NCI-H774 (cell line): ENCODE data around the gene ZSCAN5B.
"Not testable (repeated sequence)": the region's sequence is repeated elsewhere in the genome, so short reads cannot be mapped to it uniquely, and the experiment has no call there.

ENCODE experiments used
- DNase-seq: peaks from one replicate; lab custom pipeline; 2025; lab: John Stamatoyannopoulos, UW

Gene ZSCAN5B, protein sequence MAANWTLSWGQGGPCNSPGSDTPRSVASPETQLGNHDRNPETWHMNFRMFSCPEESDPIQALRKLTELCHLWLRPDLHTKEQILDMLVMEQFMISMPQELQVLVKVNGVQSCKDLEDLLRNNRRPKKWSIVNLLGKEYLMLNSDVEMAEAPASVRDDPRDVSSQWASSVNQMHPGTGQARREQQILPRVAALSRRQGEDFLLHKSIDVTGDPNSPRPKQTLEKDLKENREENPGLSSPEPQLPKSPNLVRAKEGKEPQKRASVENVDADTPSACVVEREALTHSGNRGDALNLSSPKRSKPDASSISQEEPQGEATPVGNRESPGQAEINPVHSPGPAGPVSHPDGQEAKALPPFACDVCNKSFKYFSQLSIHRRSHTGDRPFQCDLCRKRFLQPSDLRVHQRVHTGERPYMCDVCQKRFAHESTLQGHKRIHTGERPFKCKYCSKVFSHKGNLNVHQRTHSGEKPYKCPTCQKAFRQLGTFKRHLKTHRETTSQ

DNA sequence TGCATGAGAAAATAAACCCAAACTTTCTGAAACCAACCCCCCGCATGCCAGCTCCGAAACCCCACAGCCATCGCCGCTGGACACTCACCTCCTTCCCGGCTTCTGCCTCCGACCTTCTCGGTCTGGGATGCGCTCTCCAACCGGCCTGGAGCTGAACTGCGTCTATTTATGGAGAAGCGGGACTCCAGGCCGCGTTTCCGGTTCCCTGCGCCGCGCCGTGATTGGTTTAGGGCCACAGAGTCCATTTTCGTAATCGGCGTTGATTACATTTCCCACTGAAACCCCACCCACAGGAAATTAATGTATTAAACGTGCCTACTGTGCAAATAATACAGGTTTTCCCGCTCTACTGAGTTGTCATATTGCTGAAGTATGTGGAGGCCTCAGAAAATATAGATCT lies at the start of gene ZSCAN5B:
Gene ZSCAN5B (minus strand): TSS at position 138 of the 400 bp plus-strand sequence. CDS start 4,731 bp downstream, outside the sequence.
- DNase-seq = not testable (repeated sequence)

DNA sequence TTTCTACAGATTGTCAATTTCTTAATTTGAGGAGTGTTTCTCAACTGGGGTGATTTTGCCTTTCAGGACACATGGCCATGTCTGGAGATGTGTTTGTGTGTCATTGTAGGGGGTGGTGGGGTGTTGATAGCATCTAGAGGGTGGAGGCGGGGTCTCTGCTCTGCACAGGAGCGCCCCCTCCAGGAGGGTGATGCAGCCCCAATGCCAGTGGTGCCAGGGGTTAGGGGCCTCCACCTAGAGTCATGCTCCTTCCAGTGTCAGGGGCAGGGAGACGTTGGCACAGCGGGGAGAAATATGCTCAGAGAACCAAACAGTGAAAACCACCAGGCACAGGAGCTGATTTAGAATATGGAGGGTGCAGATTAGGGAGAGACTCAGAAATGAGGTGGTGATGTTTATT lies 48.2 kb upstream of the ZSCAN5B start:
- DNase-seq = not testable (repeated sequence)

DNA sequence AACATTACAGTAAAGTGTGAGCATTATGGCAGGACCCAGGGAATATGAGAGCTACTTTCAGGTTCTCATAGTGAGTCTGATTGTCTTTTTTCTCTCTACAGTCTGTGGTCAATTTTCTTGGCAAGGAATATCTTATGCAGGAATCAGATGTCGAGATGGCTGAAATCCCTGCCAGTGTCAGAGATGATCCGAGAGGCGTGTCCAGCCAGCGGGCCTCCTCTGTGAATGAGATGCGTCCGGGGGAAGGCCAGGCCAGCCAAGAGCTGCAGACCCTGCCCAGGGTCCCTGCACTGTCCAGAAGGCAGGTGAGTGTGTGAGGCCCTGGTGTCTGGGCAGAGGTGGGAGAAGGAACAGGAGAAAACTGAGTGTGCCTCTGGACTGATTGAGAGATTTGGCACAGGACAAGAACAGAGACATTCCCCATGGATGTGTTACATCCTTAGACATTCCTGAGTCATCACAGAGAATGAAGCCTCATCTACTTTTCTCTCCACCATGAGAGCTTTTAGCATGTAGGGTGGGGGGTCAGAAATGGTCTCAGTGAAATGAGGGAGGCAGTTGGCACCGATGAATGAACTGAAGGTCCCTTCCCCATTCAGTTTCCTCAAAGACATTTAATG lies 47.6 kb upstream of the ZSCAN5B start:
- DNase-seq = no peak

DNA sequence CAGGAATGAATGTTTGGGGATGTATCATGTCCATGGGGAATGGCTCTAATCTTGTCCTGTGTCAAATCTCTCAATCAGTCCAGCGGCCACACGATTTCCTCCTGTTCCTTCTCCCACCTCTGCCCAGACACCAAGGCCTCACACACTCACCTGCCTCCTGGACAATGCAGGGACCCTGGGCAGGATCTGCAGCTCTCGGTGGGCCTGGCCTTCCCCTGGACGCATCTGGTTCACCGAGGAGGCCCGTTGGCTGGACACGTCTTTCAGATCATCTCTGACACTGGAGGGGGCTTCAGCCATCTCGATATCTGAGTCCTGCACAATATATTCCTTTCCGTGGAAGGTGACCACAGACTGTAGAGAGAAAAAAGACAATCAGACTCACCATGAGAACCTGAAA lies 25.9 kb upstream of the ZSCAN5B start:
- no peak for DNase-seq

DNA sequence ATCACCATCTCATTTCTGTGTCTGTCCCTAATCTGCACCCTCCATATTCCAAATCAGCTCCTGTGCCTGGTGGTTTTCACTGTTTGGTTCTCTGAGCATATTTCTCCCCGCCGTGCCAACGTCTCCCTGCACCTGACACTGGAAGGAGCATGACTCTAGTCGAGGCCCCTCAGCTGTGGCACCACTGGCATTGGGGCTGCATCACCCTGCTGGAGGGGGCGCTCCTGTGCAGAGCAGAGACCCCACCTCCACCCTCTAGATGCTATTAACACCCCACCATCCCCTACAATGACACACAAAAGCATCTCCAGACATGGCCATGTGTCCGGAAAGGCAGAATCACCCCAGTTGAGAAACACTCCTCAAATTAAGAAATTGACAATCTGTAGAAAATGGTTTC lies 25.3 kb upstream of the ZSCAN5B start:
- no peak for DNase-seq

DNA sequence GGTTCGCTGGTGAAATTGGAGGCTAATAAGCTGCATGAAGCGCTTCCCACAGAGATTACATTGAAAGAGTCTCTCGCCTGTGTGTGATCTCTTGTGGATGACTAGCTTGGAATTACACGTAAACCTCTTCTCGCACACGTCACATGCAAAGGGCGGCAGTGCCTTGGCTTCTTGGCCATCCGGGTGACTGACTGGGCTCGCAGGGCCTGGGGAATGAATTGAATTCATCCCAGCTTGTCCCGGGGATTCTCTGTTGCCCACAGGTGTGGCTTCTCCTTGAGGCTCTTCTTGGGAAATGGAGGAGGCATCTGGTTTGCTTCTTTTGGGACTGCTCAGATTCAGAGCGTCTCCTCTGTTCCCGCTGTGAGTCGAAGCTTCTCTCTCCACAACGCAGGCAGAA lies 24.3 kb upstream of the ZSCAN5B start:
- DNase-seq = no peak

DNA sequence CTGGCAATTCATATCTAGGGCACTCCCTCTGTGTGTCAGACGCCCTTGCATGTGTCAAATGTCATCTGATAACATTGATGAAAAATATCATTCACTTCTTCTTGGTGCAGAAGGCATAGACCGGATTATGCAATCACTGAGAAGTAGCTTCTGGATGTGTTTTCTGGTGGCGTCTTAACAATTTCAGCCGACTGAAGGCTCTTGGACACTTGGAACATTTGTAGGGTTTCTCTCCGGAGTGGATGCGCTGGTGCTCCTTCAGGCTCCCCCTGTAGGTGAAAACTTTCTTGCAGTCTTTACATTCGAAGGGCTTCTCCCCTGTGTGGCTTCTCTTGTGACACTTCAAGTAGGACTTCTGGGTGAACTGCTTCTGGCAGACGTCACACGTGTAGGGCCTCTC lies 23.9 kb upstream of the ZSCAN5B start:
- not testable (repeated sequence) for DNase-seq

DNA sequence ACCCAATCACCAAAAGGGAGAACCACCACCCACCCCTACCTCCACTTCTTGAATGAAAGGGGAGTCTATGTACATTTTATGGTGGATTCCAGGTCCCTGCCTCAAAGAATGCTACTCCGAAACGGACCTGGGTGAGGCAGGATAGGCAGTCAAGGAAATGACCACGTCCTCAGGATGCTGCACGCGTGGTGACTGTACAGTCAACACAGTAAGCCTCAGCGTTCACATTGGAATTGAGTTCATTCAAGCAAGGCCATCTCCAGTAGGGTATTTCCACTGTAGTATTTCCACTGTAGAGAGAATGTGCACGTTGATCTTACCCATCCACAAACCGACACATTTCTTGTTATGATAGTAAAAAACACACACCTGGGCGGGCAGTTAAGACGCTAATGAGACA lies 21.4 kb upstream of the ZSCAN5B start:
- DNase-seq = no peak

DNA sequence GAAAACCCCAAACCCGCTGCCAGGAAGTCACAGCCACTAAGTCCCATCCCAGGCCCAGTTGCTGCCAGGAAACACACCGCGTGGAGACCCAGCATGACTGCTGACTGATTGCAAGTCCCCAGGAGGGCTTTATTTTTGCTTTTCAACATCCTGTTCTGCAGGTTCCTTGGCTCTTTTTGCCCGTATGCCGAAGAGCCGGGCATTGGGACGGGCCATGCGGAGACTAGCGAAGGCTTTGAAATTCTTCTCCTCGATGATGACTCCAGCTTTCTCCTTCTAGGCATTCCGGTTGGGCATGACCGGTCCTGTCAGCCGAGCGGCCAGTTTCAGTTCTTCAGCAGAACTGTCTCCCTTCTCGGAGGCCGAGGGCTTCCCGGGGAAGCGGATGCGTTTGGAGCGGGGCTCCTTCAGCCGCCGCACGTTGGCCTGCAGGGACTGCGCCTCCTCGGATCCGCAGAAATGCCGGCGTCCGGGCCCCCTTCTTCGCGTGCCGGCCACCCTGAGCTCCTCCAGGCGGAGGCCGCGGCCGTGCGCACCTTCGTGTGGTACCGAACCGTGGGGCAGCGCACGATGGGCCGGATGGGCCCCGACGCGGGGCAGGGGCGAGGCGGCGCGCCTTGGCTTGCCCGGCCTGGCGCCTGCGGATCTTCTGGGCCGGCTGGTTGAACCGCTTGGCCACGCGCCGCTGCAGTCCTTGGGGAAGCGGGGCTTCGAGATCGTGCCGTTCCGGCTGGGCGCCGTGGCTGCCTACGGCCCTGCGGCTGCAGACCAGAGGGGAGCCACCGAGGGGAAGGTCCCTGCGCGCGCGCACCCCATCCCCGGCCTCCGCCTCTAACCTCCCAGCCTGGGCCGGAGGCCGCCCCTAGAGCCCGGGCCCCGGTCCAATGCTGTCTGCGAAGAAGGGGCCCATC lies 19.7 kb upstream of the ZSCAN5B start:
- no peak for DNase-seq

DNA sequence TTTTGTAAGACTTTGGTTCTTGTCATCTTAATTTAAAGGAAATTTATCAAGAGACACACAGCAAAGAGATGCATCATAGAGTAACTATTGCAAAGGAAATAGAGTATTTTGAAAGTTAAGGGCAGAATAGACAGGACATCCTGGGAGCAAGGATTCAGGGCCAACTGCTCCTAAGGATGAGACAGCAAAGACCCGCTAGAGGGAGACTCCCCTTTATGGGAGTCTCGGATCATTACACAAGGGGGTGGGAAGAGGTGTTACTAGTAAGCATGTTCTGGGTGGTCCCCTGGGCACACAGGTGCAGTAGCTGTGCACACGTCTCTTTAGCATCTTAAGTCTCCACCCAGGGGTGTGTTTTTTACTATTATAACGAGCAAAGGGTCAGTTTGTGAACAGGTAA lies 14.1 kb upstream of the ZSCAN5B start:
- DNase-seq = no peak

DNA sequence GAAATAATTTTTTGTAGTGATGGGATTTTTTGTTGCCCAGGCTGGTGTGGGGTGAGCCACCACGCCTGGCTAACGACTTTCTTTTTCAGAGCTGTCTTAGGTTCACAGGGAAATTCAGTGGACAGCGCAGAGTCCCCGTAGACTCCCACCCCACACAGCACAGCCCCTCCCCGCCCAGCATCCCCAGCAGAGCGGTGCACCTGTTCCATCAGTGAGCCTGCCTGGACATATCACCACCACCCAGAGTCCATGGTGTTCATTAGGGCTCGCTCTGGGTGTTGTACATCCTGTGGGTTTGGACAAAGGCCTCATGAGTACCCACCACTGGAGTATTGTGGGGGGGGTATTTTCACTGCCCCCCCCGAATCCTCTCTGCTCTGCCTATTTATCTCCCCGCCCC lies 12.5 kb upstream of the ZSCAN5B start:
- DNase-seq = not testable (repeated sequence)

DNA sequence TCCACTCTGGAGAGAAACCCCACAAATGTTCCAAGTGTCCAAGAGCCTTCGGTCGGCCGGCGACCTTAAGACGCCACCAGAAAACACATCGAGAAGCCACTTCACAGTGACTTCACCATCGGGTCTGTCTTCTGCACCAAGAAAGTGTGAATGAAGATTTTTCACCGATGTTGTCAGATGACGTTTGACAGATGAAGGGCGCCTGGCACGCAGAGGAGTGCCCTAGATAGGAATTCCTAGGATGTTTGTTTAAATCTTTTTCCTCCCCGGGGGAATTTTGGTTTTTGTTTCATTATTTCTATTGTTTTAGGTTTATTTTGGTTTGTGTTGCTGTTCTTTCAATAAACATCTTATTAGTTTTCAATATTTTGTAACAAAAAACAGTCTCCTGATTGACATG lies 11.5 kb upstream of the ZSCAN5B start:
- no peak for DNase-seq

DNA sequence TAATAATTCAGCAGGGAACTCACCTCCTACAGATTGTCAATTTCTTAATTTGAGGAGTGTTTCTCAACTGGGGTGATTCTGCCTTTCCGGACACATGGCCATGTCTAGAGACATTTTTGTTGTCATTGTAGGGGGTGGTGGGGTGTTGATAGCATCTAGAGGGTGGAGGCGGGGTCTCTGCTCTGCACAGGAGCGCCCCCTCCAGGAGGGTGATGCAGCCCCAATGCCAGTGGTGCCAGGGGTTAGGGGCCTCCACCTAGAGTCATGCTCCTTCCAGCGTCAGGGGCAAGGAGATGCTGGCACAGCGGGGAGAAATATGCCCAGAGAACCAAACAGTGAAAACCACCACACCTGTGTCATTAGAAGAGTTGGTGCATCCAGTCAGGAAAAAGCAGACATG lies 10.0 kb upstream of the ZSCAN5B start:
- DNase-seq = not testable (repeated sequence)

DNA sequence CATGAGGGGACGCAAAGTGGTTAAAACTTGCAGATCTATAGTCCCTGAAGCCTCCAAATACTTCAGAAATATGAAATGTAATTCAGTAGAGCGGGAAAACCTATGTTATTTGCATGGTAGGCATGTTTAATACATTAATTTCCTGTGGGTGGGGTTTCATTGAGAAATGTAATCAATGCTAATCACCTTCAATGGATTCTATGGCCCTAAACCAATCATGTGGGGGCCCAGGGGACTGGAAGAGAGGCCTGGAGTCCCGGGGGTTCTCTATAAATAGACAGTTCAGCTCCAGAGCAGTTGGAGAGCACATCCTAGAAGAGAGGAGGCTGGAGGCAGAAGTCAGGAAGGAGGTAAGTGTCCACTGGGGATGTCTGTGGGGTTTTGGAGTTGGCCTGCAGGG lies 4.4 kb upstream of the ZSCAN5B start, which contains the start of gene ZSCAN5C:
Gene ZSCAN5C (plus strand): TSS at position 301 of the 400 bp plus-strand sequence. CDS start 3,641 bp downstream, outside the sequence.
- DNase-seq = no peak

DNA sequence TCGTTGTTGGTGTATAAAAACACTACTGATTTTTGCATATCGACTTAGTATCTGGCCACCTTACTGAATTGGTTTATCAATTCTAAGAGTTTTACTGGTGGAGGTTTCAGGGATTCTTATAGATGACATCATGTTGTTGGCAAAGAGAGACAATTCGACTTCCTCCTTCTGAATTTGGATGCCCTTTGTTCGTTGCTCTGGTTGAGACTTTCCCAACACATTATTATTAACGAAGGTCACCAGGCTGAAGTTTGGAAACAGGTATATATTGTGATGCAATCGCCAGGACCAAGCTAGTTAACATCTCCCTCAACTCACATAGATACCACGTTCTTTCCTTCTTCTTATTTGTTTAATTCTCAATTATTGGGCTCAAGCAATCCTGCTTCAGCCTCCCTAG lies 2.1 kb upstream of the ZSCAN5B start:
- no peak for DNase-seq

DNA sequence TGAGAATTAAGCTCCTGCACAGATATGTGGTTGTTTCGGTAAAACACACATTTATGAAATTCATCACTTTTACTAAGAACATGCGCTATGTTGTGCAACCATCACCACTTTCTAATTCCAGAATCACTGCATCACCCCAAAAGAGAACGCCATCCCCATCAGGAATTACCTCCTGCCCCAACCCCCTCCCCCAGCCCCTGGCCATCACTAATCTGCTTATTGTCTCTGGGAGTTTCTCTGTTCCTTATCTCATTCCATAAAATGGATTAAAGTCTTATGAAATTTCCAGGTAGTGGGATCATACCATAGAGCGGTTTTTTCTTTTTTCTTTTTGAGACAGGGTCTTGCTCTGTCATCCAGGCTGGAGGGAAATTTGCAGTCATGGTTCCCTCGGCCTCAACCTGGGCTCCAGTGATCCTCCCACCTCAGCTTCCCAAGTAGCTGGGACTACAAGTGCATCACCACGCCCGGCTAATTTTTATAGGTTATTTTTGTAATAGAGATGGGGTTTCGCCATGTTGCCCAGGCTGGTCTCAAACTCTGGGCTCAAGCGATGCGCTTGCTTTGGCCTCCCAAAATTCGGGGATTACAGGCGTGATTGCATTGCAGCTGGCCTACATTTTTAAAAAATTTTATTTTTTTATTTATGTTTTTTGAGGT lies 3.5 kb downstream of the ZSCAN5B start:
- DNase-seq = no peak

DNA sequence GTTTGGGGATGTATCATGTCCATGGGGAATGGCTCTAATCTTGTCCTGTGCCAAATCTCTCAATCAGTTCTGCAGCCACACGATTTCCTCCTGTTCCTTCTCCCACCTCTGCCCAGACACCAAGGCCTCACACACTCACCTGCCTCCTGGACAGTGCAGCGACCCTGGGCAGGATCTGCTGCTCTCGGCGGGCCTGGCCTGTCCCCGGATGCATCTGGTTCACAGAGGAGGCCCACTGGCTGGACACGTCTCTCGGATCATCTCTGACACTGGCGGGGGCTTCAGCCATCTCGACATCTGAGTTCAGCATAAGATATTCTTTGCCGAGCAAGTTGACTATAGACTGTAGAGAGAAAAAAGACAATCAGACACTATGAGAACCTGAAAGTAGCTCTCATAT lies 5.9 kb downstream of the ZSCAN5B start:
- no peak for DNase-seq

DNA sequence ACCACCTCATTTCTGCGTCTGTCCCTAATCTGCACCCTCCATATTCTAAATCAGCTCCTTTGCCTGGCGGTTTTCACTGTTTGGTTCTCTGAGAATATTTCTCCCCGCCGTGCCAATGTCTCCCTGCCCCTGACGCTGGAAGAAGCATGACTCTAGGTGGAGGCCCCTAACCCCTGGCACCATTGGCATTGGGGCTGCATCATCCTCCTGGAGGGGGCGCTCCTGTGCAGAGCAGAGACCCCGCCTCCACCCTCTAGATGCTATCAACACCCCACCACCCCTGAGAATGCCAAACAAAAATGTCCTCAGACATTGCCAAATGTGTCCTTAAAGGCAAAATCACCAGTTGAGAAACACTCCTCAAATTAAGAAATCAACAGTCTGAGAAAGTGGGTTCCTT lies 6.5 kb downstream of the ZSCAN5B start:
- no peak for DNase-seq

DNA sequence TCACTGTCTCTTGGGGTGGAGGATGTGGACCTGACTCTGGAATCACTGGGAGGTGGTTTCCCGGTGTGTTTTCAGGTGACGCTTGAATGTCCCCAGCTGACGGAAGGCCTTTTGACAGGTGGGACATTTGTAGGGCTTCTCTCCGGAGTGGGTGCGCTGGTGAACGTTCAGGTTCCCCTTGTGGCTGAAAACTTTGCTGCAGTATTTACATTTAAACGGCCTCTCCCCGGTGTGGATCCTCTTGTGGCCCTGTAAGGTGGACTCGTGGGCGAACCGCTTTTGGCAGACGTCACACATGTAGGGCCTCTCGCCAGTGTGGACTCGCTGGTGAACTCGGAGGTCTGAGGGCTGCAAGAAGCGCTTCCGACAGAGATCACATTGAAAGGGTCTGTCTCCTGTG lies 7.8 kb downstream of the ZSCAN5B start:
- no peak for DNase-seq

DNA sequence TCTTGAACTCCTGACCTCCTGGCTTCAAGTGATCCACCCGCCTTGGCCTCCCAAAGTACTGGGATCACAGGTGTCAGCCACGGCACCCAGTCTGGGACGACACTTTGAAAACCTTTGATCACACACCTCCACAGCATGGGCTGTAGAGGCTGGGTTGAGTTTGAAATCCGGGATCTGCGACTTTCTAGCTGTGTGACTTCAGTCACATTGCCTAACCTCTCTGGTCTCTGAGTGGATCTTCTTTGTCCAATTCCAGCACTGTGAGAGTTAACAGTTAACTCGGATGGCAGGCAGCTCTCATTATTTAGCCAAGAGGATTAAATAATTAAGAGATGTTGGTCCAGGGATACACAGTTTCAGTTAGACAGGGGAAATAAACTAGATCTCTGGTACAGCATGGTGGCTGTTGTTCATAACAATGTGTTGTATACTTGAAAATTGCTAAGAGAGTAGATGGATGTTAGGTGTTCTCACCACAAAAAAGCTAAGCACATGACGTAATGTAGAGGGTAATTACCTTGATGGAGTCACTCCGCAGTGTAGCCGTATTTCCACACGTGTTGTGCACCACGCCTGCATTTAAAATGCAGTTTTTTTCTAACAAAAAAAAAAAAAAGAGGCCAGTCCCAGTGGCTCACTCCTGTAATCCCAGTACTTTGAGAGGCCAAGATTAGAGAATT lies 19.9 kb downstream of the ZSCAN5B start:
- no peak for DNase-seq

DNA sequence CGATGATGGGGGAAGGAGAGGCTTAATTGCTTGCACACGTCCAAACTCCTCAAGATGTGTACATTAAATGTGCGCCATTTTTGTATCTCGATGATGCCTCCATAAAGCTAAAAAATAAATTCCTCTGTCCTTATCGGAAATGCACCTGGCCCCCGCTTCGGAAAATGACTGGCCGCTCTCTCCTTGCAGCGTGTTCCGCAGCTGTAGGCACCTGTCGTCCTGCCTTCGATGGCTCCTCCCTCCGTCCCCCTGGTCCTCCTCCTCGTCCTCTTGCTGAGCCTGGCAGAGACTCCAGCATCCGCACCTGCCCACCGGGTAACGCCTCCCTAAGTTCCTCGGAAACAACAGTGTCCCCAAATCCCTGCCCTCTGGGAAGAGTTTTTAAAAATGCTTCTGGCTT lies 20.7 kb downstream of the ZSCAN5B start:
- DNase-seq = no peak
